Measurements from ENCODE around the gene GPR107. TPM values are rescaled to one million over a fixed set of nuclear protein-coding genes. Genes with fewer than 3 reads are reported as not detected.

GPR107 gene
- total RNA-seq, 6 experiments from 2014 or later = 12.6 to 18.2 (median 14.5) TPM

GRCh38 chr9:130027533-130028365 is 26.0 kb upstream of the GPR107 start:
- H3K9me3 ChIP-seq = no peaks in the 10 kb centered on the region
- H3K4me3 ChIP-seq = no peak overlapping the region
- H3K27ac ChIP-seq = peak overlapping the region; percentile 47 to 83 (median 73)
- peaks cover 0 to 62% (median 23%) of the 10 kb centered on the region in 4 donors for H3K4me1 ChIP-seq
- no peak for DNase-seq
- WGBS (ENCODE audit: insufficient coverage, low coverage, low lambda C conversion rate, missing lambda C conversion rate) = 73% methylated on average over 9 of the region's 9 CpGs
- no peaks in the 10 kb centered on the region for H3K36me3 ChIP-seq
- no peaks in the 10 kb centered on the region for H3K27me3 ChIP-seq
- no peak for ATAC-seq
- TF ChIP-seq CTCF (IDR thresholded peaks at IDR 0.05) (no peak), POLR2A (IDR thresholded peaks at IDR 0.05) (no peak)
- intact Hi-C loops (cut with DNase I) = no loop called here

- no peaks in the 10 kb centered on the region for H3K36me3 ChIP-seq
- H3K27ac ChIP-seq = peak overlapping the region; percentile 47 to 83 (median 73)
- TF ChIP-seq CTCF (IDR thresholded peaks at IDR 0.05) (no peak), POLR2A (IDR thresholded peaks at IDR 0.05) (no peak)
- peaks cover 0 to 57% (median 24%) of the 10 kb centered on the region in 4 donors for H3K4me1 ChIP-seq
- WGBS (ENCODE audit: insufficient coverage, low coverage, low lambda C conversion rate, missing lambda C conversion rate) = 36% methylated on average over 6 of the region's 6 CpGs
- no peaks in the 10 kb centered on the region for H3K27me3 ChIP-seq
- peak; percentile 80 to 90 (median 87) for ATAC-seq
- intact Hi-C loops (cut with DNase I) = no loop called here
- DNase-seq = peak in 1 of 3 donors; percentile 65
- H3K9me3 ChIP-seq = no peaks in the 10 kb centered on the region
- no peak overlapping the region for H3K4me3 ChIP-seq
These were observed 25.0 kb upstream of the GPR107 start for GRCh38 chr9:130028493-130029222.

GRCh38 chr9:130029223-130029973 is 24.3 kb upstream of the GPR107 start:
- no peaks in the 10 kb centered on the region for H3K9me3 ChIP-seq
- no peaks in the 10 kb centered on the region for H3K36me3 ChIP-seq
- no peak overlapping the region for H3K4me3 ChIP-seq
- DNase-seq (no peak), ATAC-seq (no peak)
- H3K27ac ChIP-seq = peak overlapping the region; percentile 47 to 83 (median 73)
- H3K4me1 ChIP-seq = peaks cover 0 to 50% (median 21%) of the 10 kb centered on the region in 4 donors
- intact Hi-C loops (cut with DNase I) = no loop called here
- no peaks in the 10 kb centered on the region for H3K27me3 ChIP-seq
- TF ChIP-seq CTCF (IDR thresholded peaks at IDR 0.05) (no peak), POLR2A (IDR thresholded peaks at IDR 0.05) (no peak)
- 62% methylated on average over 6 of the region's 10 CpGs for WGBS (ENCODE audit: insufficient coverage, low coverage, low lambda C conversion rate, missing lambda C conversion rate)

GRCh38 chr9:130030651-130031127 is 23.0 kb upstream of the GPR107 start:
- WGBS (ENCODE audit: insufficient coverage, low coverage, low lambda C conversion rate, missing lambda C conversion rate) = 67% methylated on average over 3 of the region's 3 CpGs
- H3K27ac ChIP-seq = no peak overlapping the region

More at GRCh38 chr9:130030651-130031127, 23.0 kb upstream of the GPR107 start:
- no peak overlapping the region for H3K4me3 ChIP-seq
- no peaks in the 10 kb centered on the region for H3K36me3 ChIP-seq
- DNase-seq = no peak
- intact Hi-C loops (cut with DNase I) = no loop called here
- no peaks in the 10 kb centered on the region for H3K27me3 ChIP-seq
- ATAC-seq = no peak
- no peaks in the 10 kb centered on the region for H3K9me3 ChIP-seq
- peaks cover 0 to 43% (median 21%) of the 10 kb centered on the region in 4 donors for H3K4me1 ChIP-seq
- TF ChIP-seq CTCF (IDR thresholded peaks at IDR 0.05) = no peak
- TF ChIP-seq POLR2A (IDR thresholded peaks at IDR 0.05) = no peak

Data from right lobe of liver (tissue), 6 donors.